HCT116 (cell line): ENCODE measurements around the gene TOX2. TPM values are rescaled to one million over a fixed set of nuclear protein-coding genes. Genes with fewer than 3 reads are reported as not detected.

ENCODE experiments used
- ATAC-seq: fragments of 200-7000 bp; cut with Tn5 transposase; 2 replicates; pipeline ENCODE4 v1.9.1; 2020; ENCODE audit warnings: mild to moderate bottlenecking, moderate library complexity
- BruUV-seq: library from RNA; stranded (reverse); fragments of 400-500 nt; replicated peaks from 2 replicates; lab custom pipeline; 2021; lab: Mats Ljungman, UMichigan
- CTCF ChIA-PET: fragments of 300-600 bp; sonication (Branson Sonifier 250); formaldehyde crosslinking; loops from one replicate; lab custom pipeline; 2021; ENCODE audit warnings: antibody characterized with exemption; lab: Charles Lee
- POLR2A ChIA-PET: fragments of 300-600, 350-600 bp; sonication (Branson Sonifier 250); formaldehyde crosslinking; loops from one replicate; lab custom pipeline; 2021; ENCODE audit warnings: antibody characterized with exemption; lab: Charles Lee
- RAD21 ChIA-PET, 2 experiments: fragments of 300-600 bp; sonication (Branson Sonifier 250); formaldehyde crosslinking; loops; one replicate each; lab custom pipeline; 2023; ENCODE audit warnings: low total read pairs in 2 of 2; ENCODE audit not compliant: uncharacterized antibody in 2 of 2, unreplicated experiment in 2 of 2, low non-redundant PET in 1 of 2; lab: Charles Lee
- DNase-seq: peaks from one replicate; pipeline ENCODE4 v3.0.0-alpha.2; 2010; ENCODE audit warnings: low read depth, low spot score
- H2AFZ ChIP-seq: fragments of 200-600 bp; shearing (Covaris generic), sonication (generic); 2 replicates; pipeline ENCODE4 v1.6.1; 2017; ENCODE audit warnings: low read depth, mixed run types, mixed read lengths, antibody characterized with exemption, low read length; ENCODE audit not compliant: poor library complexity, severe bottlenecking
- H3K27ac ChIP-seq: 2 replicates; pipeline ENCODE4 v1.5.1; 2012; ENCODE audit warnings: low read depth, low read length
- H3K27me3 ChIP-seq: fragments of 200-600 bp; sonication (generic); 2 replicates; pipeline ENCODE4 v1.6.1; 2016; ENCODE audit warnings: mixed run types, low read length, mixed read lengths; ENCODE audit not compliant: insufficient read depth
- H3K36me3 ChIP-seq, 2 experiments: fragments of 200-500 bp in 1 of 2; fragments of 200-600 bp in 1 of 2; sonication (Bioruptor generic) in 1 of 2; sonication (generic) in 1 of 2; 2 replicates each; pipeline versions ENCODE4 v1.5.1 to v1.6.1; 2014 to 2016; ENCODE audit warnings: low read length in 2 of 2, inconsistent platforms in 1 of 2, mixed read lengths in 1 of 2, mixed run types in 1 of 2; ENCODE audit not compliant: insufficient read depth in 2 of 2, control insufficient read depth in 1 of 2
- H3K4me1 ChIP-seq, 2 experiments: fragments of 200-600 bp in 1 of 2; sonication (generic) in 1 of 2; 2 replicates each; pipeline versions ENCODE4 v1.5.1 to v1.6.1; 2012 to 2017; ENCODE audit warnings: low read length in 2 of 2, inconsistent platforms in 1 of 2, mild to moderate bottlenecking in 1 of 2, mixed read lengths in 1 of 2, mixed run types in 1 of 2, moderate library complexity in 1 of 2; ENCODE audit not compliant: insufficient read depth in 2 of 2, control insufficient read depth in 1 of 2
- H3K4me2 ChIP-seq: fragments of 200-600 bp; sonication (generic); 2 replicates; pipeline ENCODE4 v1.6.1; 2017; ENCODE audit warnings: mixed run types, low read length, mixed read lengths
- H3K4me3 ChIP-seq, 2 experiments: fragments of 200-600 bp in 1 of 2; sonication (generic) in 1 of 2; replicated peaks in 1 of 2; 2 replicates each; pipeline ENCODE4 v1.5.1; 2011 to 2016; ENCODE audit warnings: low read length in 2 of 2, control low read depth in 1 of 2, low read depth in 1 of 2, mild to moderate bottlenecking in 1 of 2, mixed read lengths in 1 of 2, mixed run types in 1 of 2
- H3K79me2 ChIP-seq: fragments of 200-600 bp; sonication (generic); 2 replicates; pipeline ENCODE4 v1.6.1; 2017; ENCODE audit warnings: mild to moderate bottlenecking, mixed run types, low read length, moderate library complexity, mixed read lengths; ENCODE audit not compliant: insufficient read depth
- H3K9ac ChIP-seq: fragments of 200-600 bp; sonication (generic); 2 replicates; pipeline ENCODE4 v1.6.1; 2016; ENCODE audit warnings: low read length, mixed read lengths
- H3K9me2 ChIP-seq: fragments of 200-600 bp; sonication (generic), shearing (Covaris generic); 2 replicates; pipeline ENCODE4 v1.6.1; 2017; ENCODE audit warnings: mixed run types, mild to moderate bottlenecking, moderate library complexity; ENCODE audit not compliant: insufficient read depth
- H3K9me3 ChIP-seq, 2 experiments: fragments of 200-500 bp in 1 of 2; fragments of 200-600 bp in 1 of 2; sonication (Bioruptor generic) in 1 of 2; sonication (generic) in 1 of 2; 2 replicates each; pipeline ENCODE4 v1.6.1; 2014 to 2017; ENCODE audit warnings: low read length in 2 of 2, mixed read lengths in 2 of 2, inconsistent platforms in 1 of 2, low read depth in 1 of 2, mild to moderate bottlenecking in 1 of 2, mixed run types in 1 of 2, moderate library complexity in 1 of 2; ENCODE audit not compliant: control insufficient read depth in 1 of 2, insufficient read depth in 1 of 2
- H4K20me1 ChIP-seq: fragments of 200-600 bp; sonication (generic), shearing (Covaris generic); 2 replicates; pipeline ENCODE4 v1.6.1; 2017; ENCODE audit warnings: mixed run types, mild to moderate bottlenecking, moderate library complexity; ENCODE audit not compliant: insufficient read depth
- JUND ChIP-seq: IDR thresholded peaks from 2 replicates; pipeline ENCODE4 v1.6.1; 2012
- RAD21 ChIP-seq: IDR thresholded peaks from 2 replicates; pipeline ENCODE4 v1.6.1; 2012; ENCODE audit warnings: low read depth, mild to moderate bottlenecking
- intact Hi-C: fragments of 100-400 bp; cut with micrococcal nuclease; formaldehyde crosslinking; loops from 2 replicates; pipeline ENCODE4 v1.10.0; 2022
- total RNA-seq: library from RNA; stranded (reverse); gene quantifications from one replicate; pipeline ENCODE4 v1.2.1, GENCODE V29; 2021; ENCODE audit not compliant: unreplicated experiment
- TF ChIP-seq, protein P1 (sequence below), 3 experiments: fragments of 200-600 bp in 1 of 3; sonication (generic) in 1 of 3; IDR thresholded peaks in 2 of 3; conservative IDR thresholded peaks in 1 of 3; 2 replicates each; pipeline ENCODE4 v1.5.1; 2012 to 2017; ENCODE audit warnings: low read depth in 2 of 3, low read length in 2 of 3, antibody characterized with exemption in 1 of 3, borderline replicate concordance in 1 of 3, control low read depth in 1 of 3, mild to moderate bottlenecking in 1 of 3, mixed read lengths in 1 of 3, mixed run types in 1 of 3, moderate library complexity in 1 of 3; ENCODE audit not compliant: insufficient read depth in 1 of 3

The TOX2 gene
- total RNA-seq, 1 experiment from 2014 or later = 39.6 TPM

- Histone ChIP-seq H2AFZ (no peak overlapping the region), H4K20me1 (no peaks in the 10 kb centered on the region), H3K79me2 (no peaks in the 10 kb centered on the region), H3K9ac (no peak overlapping the region), H3K9me2 (no peaks in the 10 kb centered on the region)
- ChIA-PET POLR2A (no interaction called here), CTCF (interaction anchor here (1.0 to 1.4 kb wide), 2 partner anchors 9 to 35 kb away, joined by 3 read pairs; no protein-coding TSS in a partner anchor)
- DNase-seq = no peak
- intact Hi-C loops = loop anchor here (1.0 kb wide), 1 partner anchor 24 kb away; no protein-coding TSS in a partner anchor
- ATAC-seq = peak; percentile 96
- TF ChIP-seq, protein P1, sequence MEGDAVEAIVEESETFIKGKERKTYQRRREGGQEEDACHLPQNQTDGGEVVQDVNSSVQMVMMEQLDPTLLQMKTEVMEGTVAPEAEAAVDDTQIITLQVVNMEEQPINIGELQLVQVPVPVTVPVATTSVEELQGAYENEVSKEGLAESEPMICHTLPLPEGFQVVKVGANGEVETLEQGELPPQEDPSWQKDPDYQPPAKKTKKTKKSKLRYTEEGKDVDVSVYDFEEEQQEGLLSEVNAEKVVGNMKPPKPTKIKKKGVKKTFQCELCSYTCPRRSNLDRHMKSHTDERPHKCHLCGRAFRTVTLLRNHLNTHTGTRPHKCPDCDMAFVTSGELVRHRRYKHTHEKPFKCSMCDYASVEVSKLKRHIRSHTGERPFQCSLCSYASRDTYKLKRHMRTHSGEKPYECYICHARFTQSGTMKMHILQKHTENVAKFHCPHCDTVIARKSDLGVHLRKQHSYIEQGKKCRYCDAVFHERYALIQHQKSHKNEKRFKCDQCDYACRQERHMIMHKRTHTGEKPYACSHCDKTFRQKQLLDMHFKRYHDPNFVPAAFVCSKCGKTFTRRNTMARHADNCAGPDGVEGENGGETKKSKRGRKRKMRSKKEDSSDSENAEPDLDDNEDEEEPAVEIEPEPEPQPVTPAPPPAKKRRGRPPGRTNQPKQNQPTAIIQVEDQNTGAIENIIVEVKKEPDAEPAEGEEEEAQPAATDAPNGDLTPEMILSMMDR (IDR thresholded peaks at IDR 0.05 in 2 of 3, conservative IDR thresholded peaks at IDR 0.05 in 1 of 3; ENCODE audit: borderline replicate concordance in 1 of 3, insufficient read depth in 1 of 3, low read depth in 2 of 3, low read length in 2 of 3) = peak; percentile 39 to 78 (median 69); a peak in 5 of 6 replicates
- TF ChIP-seq RAD21 (peak; percentile 65), JUND (no peak)
- TF ChIP-seq, all 23 proteins: peak for 2
- Histone ChIP-seq H3K4me1 (no peaks in the 10 kb centered on the region), H3K9me3 (no peaks in the 10 kb centered on the region), H3K36me3 (no peaks in the 10 kb centered on the region; a peak in 1 of 4 replicates), H3K4me3 (no peak overlapping the region), H3K4me2 (no peak overlapping the region), H3K27ac (no peak overlapping the region), H3K27me3 (no peaks in the 10 kb centered on the region)
- RAD21 ChIA-PET = no interaction called here
- BruUV-seq = no TSS peak
Observed at GRCh38 chr20:44056010-44056698, 141.5 kb downstream of the TOX2 start.
